Chondrocyte (in vitro differentiated cells): ENCODE data around the gene FXYD6. TPM values are rescaled to one million over a fixed set of nuclear protein-coding genes. Genes with fewer than 3 reads are reported as not detected.
"Not testable (repeated sequence)": the region's sequence is repeated elsewhere in the genome, so short reads cannot be mapped to it uniquely, and the experiment has no call there.

Source experiments
- DNase-seq: peaks from one replicate; pipeline ENCODE4 v3.0.0; 2021; ENCODE audit warnings: mixed read lengths, low spot score
- H3K27ac Mint-ChIP-seq: one replicate; pipeline ENCODE4 v1.8.0; 2021; ENCODE audit warnings: mild to moderate bottlenecking, moderate library complexity, mixed read lengths; ENCODE audit not compliant: unreplicated experiment
- H3K27me3 Mint-ChIP-seq: 2 replicates; pipeline ENCODE4 v1.8.0; 2021; ENCODE audit warnings: low read depth, mixed read lengths
- H3K36me3 Mint-ChIP-seq: 2 replicates; pipeline ENCODE4 v1.8.0; 2021; ENCODE audit warnings: low read depth, mixed read lengths
- H3K4me1 Mint-ChIP-seq: 2 replicates; pipeline ENCODE4 v1.8.0; 2021; ENCODE audit warnings: low read depth, mild to moderate bottlenecking, mixed read lengths
- H3K4me3 Mint-ChIP-seq: one replicate; pipeline ENCODE4 v1.8.0; 2021; ENCODE audit warnings: mild to moderate bottlenecking, moderate library complexity, mixed read lengths; ENCODE audit not compliant: unreplicated experiment
- H3K9me3 Mint-ChIP-seq: 2 replicates; pipeline ENCODE4 v1.8.0; 2021; ENCODE audit warnings: low read depth, mixed read lengths
- long read RNA-seq: library from polyadenylated mRNA; stranded (forward); transcript quantifications from one replicate; pipeline ENCODE4 v2.0.0, GENCODE V29; 2021
- total RNA-seq: library from RNA; stranded (reverse); gene quantifications from 3 replicates; pipeline ENCODE4 v1.2.1, GENCODE V29; 2021
- TF ChIP-seq, protein P1 (sequence below): fragments of 200-600 bp; sonication (generic); IDR thresholded peaks from 2 replicates; pipeline ENCODE4 v1.5.0; 2021; ENCODE audit warnings: antibody characterized with exemption, mild to moderate bottlenecking, moderate library complexity

FXYD6 gene, protein sequence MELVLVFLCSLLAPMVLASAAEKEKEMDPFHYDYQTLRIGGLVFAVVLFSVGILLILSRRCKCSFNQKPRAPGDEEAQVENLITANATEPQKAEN
- total RNA-seq: 0.53 to 3.0 TPM (median 2.8 TPM) in 3 replicates
- long read RNA-seq, transcript FXYD6-204 (8 exons, 2,171 nt): major isoform, 6 of 7 reads
- long read RNA-seq, partial matches to known transcripts: 0 of 7 reads
- long read RNA-seq, other reads (novel, unspliced or antisense): 1 of 7 reads

- TF ChIP-seq, protein P1, sequence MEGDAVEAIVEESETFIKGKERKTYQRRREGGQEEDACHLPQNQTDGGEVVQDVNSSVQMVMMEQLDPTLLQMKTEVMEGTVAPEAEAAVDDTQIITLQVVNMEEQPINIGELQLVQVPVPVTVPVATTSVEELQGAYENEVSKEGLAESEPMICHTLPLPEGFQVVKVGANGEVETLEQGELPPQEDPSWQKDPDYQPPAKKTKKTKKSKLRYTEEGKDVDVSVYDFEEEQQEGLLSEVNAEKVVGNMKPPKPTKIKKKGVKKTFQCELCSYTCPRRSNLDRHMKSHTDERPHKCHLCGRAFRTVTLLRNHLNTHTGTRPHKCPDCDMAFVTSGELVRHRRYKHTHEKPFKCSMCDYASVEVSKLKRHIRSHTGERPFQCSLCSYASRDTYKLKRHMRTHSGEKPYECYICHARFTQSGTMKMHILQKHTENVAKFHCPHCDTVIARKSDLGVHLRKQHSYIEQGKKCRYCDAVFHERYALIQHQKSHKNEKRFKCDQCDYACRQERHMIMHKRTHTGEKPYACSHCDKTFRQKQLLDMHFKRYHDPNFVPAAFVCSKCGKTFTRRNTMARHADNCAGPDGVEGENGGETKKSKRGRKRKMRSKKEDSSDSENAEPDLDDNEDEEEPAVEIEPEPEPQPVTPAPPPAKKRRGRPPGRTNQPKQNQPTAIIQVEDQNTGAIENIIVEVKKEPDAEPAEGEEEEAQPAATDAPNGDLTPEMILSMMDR: no peak
- peaks cover 18% of the 10 kb centered on the region for H3K4me1 Mint-ChIP-seq
- no peak within 1 kb of the TSS for H3K27ac Mint-ChIP-seq
- no peaks in the 10 kb centered on the region for H3K36me3 Mint-ChIP-seq
- H3K27me3 Mint-ChIP-seq: peaks cover 61% of the 10 kb centered on the region
- H3K4me3 Mint-ChIP-seq: peak within 1 kb of the TSS; percentile 80
- H3K9me3 Mint-ChIP-seq: no peaks in the 10 kb centered on the region
- DNase-seq: no peak
Measured at GRCh38 chr11:117876341-117877119, at the start of gene FXYD6. FXYD6 (minus strand) TSS chr11:117876658; CDS start chr11:117842776, 33,882 bp downstream.

DNA sequence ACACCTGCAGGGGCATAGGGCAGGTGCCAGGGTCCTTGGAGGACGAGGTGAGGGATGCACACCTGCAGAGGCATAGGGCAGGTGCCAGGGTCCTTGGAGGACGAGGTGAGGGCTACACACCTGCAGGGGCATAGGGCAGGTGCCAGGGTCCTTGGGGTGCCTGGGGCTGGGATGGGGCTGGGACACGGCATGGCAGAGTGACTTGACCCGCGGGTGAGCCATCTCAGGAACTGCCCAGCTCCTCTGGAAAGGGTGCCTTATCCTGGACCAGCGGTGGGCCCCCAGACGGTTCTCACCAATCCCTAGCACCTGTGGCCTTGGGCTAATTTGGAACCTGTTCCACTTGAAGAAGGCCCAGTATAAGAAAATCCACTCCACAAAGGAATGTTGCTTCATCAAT is 49.7 kb upstream of the FXYD6 start:
- H3K9me3 Mint-ChIP-seq, H3K27ac Mint-ChIP-seq, H3K4me1 Mint-ChIP-seq, H3K4me3 Mint-ChIP-seq, H3K36me3 Mint-ChIP-seq: not testable (repeated sequence)
- H3K27me3 Mint-ChIP-seq: peaks cover 32% of the 10 kb centered on the region
- DNase-seq: peak; percentile 66

- no peaks in the 10 kb centered on the region for H3K9me3 Mint-ChIP-seq
- H3K36me3 Mint-ChIP-seq: no peaks in the 10 kb centered on the region
- H3K27ac Mint-ChIP-seq: no peak overlapping the region
- peaks cover 32% of the 10 kb centered on the region for H3K27me3 Mint-ChIP-seq
- DNase-seq: peak; percentile 51
- H3K4me1 Mint-ChIP-seq: no peaks in the 10 kb centered on the region
- TF ChIP-seq, protein P1: no peak
- H3K4me3 Mint-ChIP-seq: no peak overlapping the region
Measured at GRCh38 chr11:117925198-117925925, 48.9 kb upstream of the FXYD6 start.

DNA sequence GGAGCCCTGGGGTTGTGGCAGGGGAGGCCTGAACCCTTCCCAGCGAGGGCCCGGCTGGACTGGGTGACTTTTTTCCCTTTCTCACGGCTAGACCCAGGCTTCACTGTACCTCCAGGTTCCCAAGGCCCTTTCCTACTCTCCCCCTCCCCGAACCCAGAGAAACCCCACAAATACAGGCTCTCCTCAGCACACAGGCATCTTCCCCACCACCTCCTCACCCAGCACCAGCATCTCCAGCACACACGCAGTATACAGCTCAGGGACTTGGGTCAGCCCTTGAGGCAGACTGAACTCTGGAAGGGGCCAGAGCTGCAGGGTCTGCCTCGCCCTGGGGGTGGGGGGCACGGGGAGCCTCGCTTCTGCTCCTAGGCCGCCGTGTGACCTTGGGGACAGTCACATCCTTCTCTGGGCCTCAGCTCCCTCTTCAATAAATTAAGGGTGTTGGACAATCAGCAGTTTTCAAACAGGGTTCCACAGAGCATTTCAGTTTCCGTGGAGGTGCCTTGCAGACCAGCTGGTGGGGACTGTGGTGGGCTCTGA is 48.2 kb upstream of the FXYD6 start:
- Mint-ChIP-seq H3K27me3 (peaks cover 27% of the 10 kb centered on the region), H3K4me3 (no peak overlapping the region), H3K36me3 (no peaks in the 10 kb centered on the region), H3K9me3 (no peaks in the 10 kb centered on the region), H3K27ac (no peak overlapping the region), H3K4me1 (no peaks in the 10 kb centered on the region)
- DNase-seq: peak; percentile 57
- TF ChIP-seq, protein P1: no peak

GRCh38 chr11:117923773-117924172 is 47.3 kb upstream of the FXYD6 start:
- H3K27ac Mint-ChIP-seq: no peak overlapping the region
- no peaks in the 10 kb centered on the region for H3K36me3 Mint-ChIP-seq
- peaks cover 23% of the 10 kb centered on the region for H3K27me3 Mint-ChIP-seq
- no peak overlapping the region for H3K4me3 Mint-ChIP-seq
- H3K9me3 Mint-ChIP-seq: no peaks in the 10 kb centered on the region
- H3K4me1 Mint-ChIP-seq: no peaks in the 10 kb centered on the region
- TF ChIP-seq, protein P1: peak; percentile 18
- peak; percentile 42 for DNase-seq
